Ishikawa (cell line): ENCODE data around the gene SNTA1.

Source experiments
- CEBPB ChIP-seq: IDR thresholded peaks from 2 replicates; pipeline ENCODE4 v1.6.1; 2012
- CREB1 ChIP-seq: IDR thresholded peaks from 2 replicates; pipeline ENCODE4 v1.6.1; 2012; ENCODE audit warnings: low read depth
- EGR1 ChIP-seq: IDR thresholded peaks from 2 replicates; pipeline ENCODE4 v1.6.1; 2012
- EP300 ChIP-seq: IDR thresholded peaks from 2 replicates; pipeline ENCODE4 v1.6.1; 2012; ENCODE audit warnings: borderline replicate concordance
- FOXM1 ChIP-seq: IDR thresholded peaks from 2 replicates; pipeline ENCODE4 v1.6.1; 2012; ENCODE audit warnings: low read depth, borderline replicate concordance
- MAX ChIP-seq: IDR thresholded peaks from 2 replicates; pipeline ENCODE4 v1.6.1; 2012
- NFIC ChIP-seq: IDR thresholded peaks from 2 replicates; pipeline ENCODE4 v1.6.1; 2012
- RAD21 ChIP-seq: IDR thresholded peaks from 2 replicates; pipeline ENCODE4 v1.6.1; 2012; ENCODE audit warnings: low read depth
- REST ChIP-seq: IDR thresholded peaks from 2 replicates; pipeline ENCODE4 v1.6.1; 2012; ENCODE audit warnings: low read depth, mild to moderate bottlenecking
- TAF1 ChIP-seq: IDR thresholded peaks from 2 replicates; pipeline ENCODE4 v1.6.1; 2012; ENCODE audit warnings: low read depth, mild to moderate bottlenecking
- TCF12 ChIP-seq: IDR thresholded peaks from 2 replicates; pipeline ENCODE4 v1.6.1; 2012; ENCODE audit warnings: low read depth
- TEAD4 ChIP-seq: IDR thresholded peaks from 2 replicates; pipeline ENCODE4 v1.6.1; 2012
- USF1 ChIP-seq: IDR thresholded peaks from 2 replicates; pipeline ENCODE4 v1.6.1; 2012
- YY1 ChIP-seq: IDR thresholded peaks from 2 replicates; pipeline ENCODE4 v1.6.1; 2012; ENCODE audit warnings: low read depth
- ZBTB7A ChIP-seq: IDR thresholded peaks from 2 replicates; pipeline ENCODE4 v1.6.1; 2012; ENCODE audit warnings: low read depth

SNTA1 gene

GRCh38 chr20:33433465-33434234 lies 9.9 kb downstream of the SNTA1 start:
- no peak for TF ChIP-seq YY1
- TF ChIP-seq REST: no peak
- no peak for TF ChIP-seq EP300
- no peak for TF ChIP-seq TAF1
- TF ChIP-seq TEAD4: no peak
- no peak for TF ChIP-seq TCF12
- no peak for TF ChIP-seq ZBTB7A
- no peak for TF ChIP-seq CREB1
- no peak for TF ChIP-seq USF1
- TF ChIP-seq CEBPB: no peak
- no peak for TF ChIP-seq NFIC
- no peak for TF ChIP-seq RAD21
- no peak for TF ChIP-seq FOXM1
- no peak for TF ChIP-seq MAX
- TF ChIP-seq EGR1: no peak

GRCh38 chr20:33431797-33432381 lies 11.7 kb downstream of the SNTA1 start:
- TF ChIP-seq REST (no peak), ZBTB7A (no peak), TAF1 (no peak), TCF12 (no peak)

- TF ChIP-seq YY1: no peak
- no peak for TF ChIP-seq EGR1
Observed at GRCh38 chr20:33423141-33423834, 20.3 kb downstream of the SNTA1 start.

- TF ChIP-seq FOXM1 (peak; percentile 50; the same call in 1 of the 2 replicates), CEBPB (no peak), REST (no peak)
Observed at GRCh38 chr20:33419140-33419974, 24.2 kb downstream of the SNTA1 start.

- peak; percentile 76 for TF ChIP-seq USF1
- no peak for TF ChIP-seq TCF12
- TF ChIP-seq ZBTB7A: no peak
Observed at GRCh38 chr20:33418033-33418432, 25.5 kb downstream of the SNTA1 start.
